ENCODE measurements around the gene DYRK3.

The DYRK3 gene

DNA sequence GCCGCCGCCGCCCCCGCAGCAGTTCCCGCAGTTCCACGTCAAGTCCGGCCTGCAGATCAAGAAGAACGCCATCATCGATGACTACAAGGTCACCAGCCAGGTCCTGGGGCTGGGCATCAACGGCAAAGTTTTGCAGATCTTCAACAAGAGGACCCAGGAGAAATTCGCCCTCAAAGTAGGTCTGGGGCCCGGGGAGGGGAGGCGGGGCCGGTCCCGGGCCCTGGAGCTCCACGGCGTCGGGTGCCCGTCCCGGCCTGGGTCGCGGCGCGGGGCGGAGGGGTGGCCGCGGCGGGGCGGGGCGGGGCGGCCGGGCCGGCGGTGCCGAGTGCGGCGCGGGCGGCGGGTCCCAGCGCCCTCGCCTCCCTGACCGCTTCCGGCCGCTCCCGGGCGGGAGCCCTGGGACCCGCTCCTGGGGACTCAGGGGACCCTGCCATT lies 50.0 kb downstream of the DYRK3 start:
- Histone ChIP-seq H3K27me3 (ENCODE audit: control insufficient read depth, low read length) (no peaks in the 10 kb centered on the region), H3K27ac (ENCODE audit: low read depth, low read length) (peak overlapping the region; percentile 57), H4K20me1 (ENCODE audit: control insufficient read depth, insufficient read depth, low read depth, low read length) (no peaks in the 10 kb centered on the region), H3K79me2 (ENCODE audit: control insufficient read depth, low read length) (peaks cover 45% of the 10 kb centered on the region), H3K36me3 (ENCODE audit: control insufficient read depth, low read length) (no peaks in the 10 kb centered on the region), H3K9me3 (ENCODE audit: control insufficient read depth, insufficient read depth, low read length) (no peaks in the 10 kb centered on the region), H3K4me1 (ENCODE audit: control insufficient read depth, low read length) (peaks cover 56% of the 10 kb centered on the region), H3K4me2 (ENCODE audit: low read length) (peak overlapping the region; percentile 84), H3F3A (ENCODE audit: control insufficient read depth, insufficient read depth) (peaks cover 23% of the 10 kb centered on the region), H3K4me3 (ENCODE audit: low read length) (peak overlapping the region; percentile 81), H3K9me2 (replicated peaks; ENCODE audit: control insufficient read depth, low read length) (no peaks in the 10 kb centered on the region)
- TF ChIP-seq EZH2phosphoT487 (IDR thresholded peaks at IDR 0.05; ENCODE audit: borderline replicate concordance, low read length), result no peak
- TF ChIP-seq, protein P1, sequence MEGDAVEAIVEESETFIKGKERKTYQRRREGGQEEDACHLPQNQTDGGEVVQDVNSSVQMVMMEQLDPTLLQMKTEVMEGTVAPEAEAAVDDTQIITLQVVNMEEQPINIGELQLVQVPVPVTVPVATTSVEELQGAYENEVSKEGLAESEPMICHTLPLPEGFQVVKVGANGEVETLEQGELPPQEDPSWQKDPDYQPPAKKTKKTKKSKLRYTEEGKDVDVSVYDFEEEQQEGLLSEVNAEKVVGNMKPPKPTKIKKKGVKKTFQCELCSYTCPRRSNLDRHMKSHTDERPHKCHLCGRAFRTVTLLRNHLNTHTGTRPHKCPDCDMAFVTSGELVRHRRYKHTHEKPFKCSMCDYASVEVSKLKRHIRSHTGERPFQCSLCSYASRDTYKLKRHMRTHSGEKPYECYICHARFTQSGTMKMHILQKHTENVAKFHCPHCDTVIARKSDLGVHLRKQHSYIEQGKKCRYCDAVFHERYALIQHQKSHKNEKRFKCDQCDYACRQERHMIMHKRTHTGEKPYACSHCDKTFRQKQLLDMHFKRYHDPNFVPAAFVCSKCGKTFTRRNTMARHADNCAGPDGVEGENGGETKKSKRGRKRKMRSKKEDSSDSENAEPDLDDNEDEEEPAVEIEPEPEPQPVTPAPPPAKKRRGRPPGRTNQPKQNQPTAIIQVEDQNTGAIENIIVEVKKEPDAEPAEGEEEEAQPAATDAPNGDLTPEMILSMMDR (IDR thresholded peaks at IDR 0.05; ENCODE audit: low read depth, low read length, poor library complexity, severe bottlenecking), result no peak

GRCh38 chr1:206685769-206686477 lies 50.6 kb downstream of the DYRK3 start:
- Histone ChIP-seq H3K4me3 (ENCODE audit: low read length) (peak overlapping the region; percentile 81), H3K9me3 (ENCODE audit: control insufficient read depth, insufficient read depth, low read length) (no peaks in the 10 kb centered on the region), H3K27me3 (ENCODE audit: control insufficient read depth, low read length) (no peaks in the 10 kb centered on the region), H3K4me1 (ENCODE audit: control insufficient read depth, low read length) (peaks cover 50% of the 10 kb centered on the region), H3K79me2 (ENCODE audit: control insufficient read depth, low read length) (peaks cover 51% of the 10 kb centered on the region), H3F3A (ENCODE audit: control insufficient read depth, insufficient read depth) (peaks cover 18% of the 10 kb centered on the region), H4K20me1 (ENCODE audit: control insufficient read depth, insufficient read depth, low read depth, low read length) (no peaks in the 10 kb centered on the region), H3K36me3 (ENCODE audit: control insufficient read depth, low read length) (no peaks in the 10 kb centered on the region), H3K4me2 (ENCODE audit: low read length) (peak overlapping the region; percentile 84), H3K27ac (ENCODE audit: low read depth, low read length) (peak overlapping the region; percentile 57), H3K9me2 (replicated peaks; ENCODE audit: control insufficient read depth, low read length) (no peaks in the 10 kb centered on the region)
- TF ChIP-seq, protein P1 (IDR thresholded peaks at IDR 0.05; ENCODE audit: low read depth, low read length, poor library complexity, severe bottlenecking), result no peak
- TF ChIP-seq EZH2phosphoT487 (IDR thresholded peaks at IDR 0.05; ENCODE audit: borderline replicate concordance, low read length), result no peak

- Histone ChIP-seq H3K4me3 (ENCODE audit: low read length) (peak overlapping the region; percentile 81), H4K20me1 (ENCODE audit: control insufficient read depth, insufficient read depth, low read depth, low read length) (no peaks in the 10 kb centered on the region), H3K9me2 (replicated peaks; ENCODE audit: control insufficient read depth, low read length) (no peaks in the 10 kb centered on the region), H3K4me1 (ENCODE audit: control insufficient read depth, low read length) (peaks cover 42% of the 10 kb centered on the region), H3F3A (ENCODE audit: control insufficient read depth, insufficient read depth) (peaks cover 12% of the 10 kb centered on the region; the same call in 1 of the 2 replicates), H3K9me3 (ENCODE audit: control insufficient read depth, insufficient read depth, low read length) (no peaks in the 10 kb centered on the region), H3K79me2 (ENCODE audit: control insufficient read depth, low read length) (peaks cover 56% of the 10 kb centered on the region), H3K4me2 (ENCODE audit: low read length) (peak overlapping the region; percentile 84), H3K36me3 (ENCODE audit: control insufficient read depth, low read length) (no peaks in the 10 kb centered on the region), H3K27me3 (ENCODE audit: control insufficient read depth, low read length) (no peaks in the 10 kb centered on the region), H3K27ac (ENCODE audit: low read depth, low read length) (peak overlapping the region; percentile 57)
- TF ChIP-seq EZH2phosphoT487 (IDR thresholded peaks at IDR 0.05; ENCODE audit: borderline replicate concordance, low read length), result no peak
- TF ChIP-seq, protein P1 (IDR thresholded peaks at IDR 0.05; ENCODE audit: low read depth, low read length, poor library complexity, severe bottlenecking), result no peak
Observed at GRCh38 chr1:206686478-206687249, 51.3 kb downstream of the DYRK3 start.
